Measurements from ENCODE around the gene RERE.
"Not testable (repeated sequence)": the region's sequence is repeated elsewhere in the genome, so short reads cannot be mapped to it uniquely, and the experiment has no call there.

The RERE gene

DNA sequence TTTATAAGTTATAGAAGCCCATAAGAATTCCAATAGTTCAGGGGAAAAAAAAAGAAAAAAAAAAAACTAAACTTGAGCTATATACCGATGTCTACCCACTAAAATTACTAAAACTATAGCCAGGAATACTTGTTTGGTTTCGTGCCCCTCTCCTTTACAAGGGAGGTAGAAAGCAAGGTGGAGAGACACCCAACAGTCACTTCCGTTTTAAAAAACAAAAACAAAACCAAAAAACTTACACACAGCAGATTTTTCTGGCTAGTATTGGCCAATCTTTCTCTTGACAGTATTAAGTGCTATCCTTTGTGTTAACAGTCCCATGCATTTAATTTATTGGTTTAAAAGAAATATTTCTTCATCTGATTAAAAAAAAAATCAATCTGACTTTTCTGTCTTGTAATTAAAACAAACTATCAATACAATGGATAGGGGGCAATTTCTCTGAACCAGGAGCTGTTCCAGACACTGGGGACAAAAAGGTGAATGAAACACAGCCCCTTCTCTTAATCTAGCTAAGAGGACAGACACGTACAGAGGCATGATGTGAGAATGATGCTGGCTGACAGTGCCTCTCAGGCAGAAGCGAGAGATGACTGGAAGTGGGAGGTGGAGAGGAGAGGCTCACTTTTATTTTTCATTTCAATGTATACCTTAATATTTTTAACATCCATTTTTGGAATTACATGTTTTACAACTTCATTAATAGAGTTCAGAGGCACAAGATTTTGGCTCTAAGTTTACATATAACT, 214.8 kb downstream of the RERE start:
- DNase-seq (ENCODE audit: low spot score) = no peak

DNA sequence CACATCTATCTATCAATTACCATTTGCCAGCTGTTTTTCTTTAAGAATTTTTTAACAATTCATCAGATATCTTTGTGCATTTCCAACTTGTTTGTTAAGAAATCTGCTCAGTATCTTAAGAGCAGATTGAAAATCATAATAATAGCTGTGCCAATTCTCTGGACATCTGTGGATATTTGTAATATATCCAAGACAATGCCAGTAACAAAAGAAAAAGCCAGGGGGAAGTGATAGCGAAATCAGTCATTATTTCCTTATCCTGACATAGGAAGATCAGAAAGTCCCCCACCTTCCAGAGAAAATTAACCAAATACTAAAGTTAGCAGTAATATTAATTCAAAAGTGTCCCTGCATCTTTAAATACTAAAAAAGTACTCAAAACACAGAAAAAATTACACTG, 217.1 kb downstream of the RERE start:
- no peak for DNase-seq (ENCODE audit: low spot score)

GRCh38 chr1:8599646-8600212, 217.7 kb downstream of the RERE start:
- DNase-seq (ENCODE audit: low spot score) = no peak

GRCh38 chr1:8598783-8599182, 218.7 kb downstream of the RERE start:
- DNase-seq (ENCODE audit: low spot score) = peak; percentile 40

GRCh38 chr1:8598060-8598724, 219.2 kb downstream of the RERE start:
- DNase-seq (ENCODE audit: low spot score) = peak; percentile 77

- DNase-seq (ENCODE audit: low spot score) = peak; percentile 14
Observed at GRCh38 chr1:8597455-8597854, 220.0 kb downstream of the RERE start.

DNA sequence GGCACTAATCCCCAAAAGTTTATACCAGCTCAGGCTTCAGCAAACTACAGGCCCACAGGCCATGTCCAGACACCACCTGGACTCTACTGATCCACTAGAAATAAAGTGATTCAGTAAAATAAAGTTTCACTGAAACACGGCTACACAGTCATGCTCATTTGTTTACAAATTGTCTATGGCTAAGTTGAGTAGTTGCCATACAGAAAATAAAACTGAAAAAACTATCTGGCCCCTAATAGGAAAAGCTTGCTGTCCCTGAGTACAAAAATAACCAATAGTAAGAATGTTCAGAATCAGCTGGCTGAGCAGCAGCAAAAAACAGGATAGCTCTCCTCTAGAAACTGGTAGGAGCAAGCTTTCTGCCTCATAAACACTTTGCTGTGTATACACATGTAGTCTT, 221.5 kb downstream of the RERE start:
- DNase-seq (ENCODE audit: low spot score) = no peak

GRCh38 chr1:8595332-8595731, 222.1 kb downstream of the RERE start:
- DNase-seq (ENCODE audit: low spot score) = no peak

GRCh38 chr1:8593292-8593691, 224.1 kb downstream of the RERE start:
- DNase-seq (ENCODE audit: low spot score) = not testable (repeated sequence)

DNA sequence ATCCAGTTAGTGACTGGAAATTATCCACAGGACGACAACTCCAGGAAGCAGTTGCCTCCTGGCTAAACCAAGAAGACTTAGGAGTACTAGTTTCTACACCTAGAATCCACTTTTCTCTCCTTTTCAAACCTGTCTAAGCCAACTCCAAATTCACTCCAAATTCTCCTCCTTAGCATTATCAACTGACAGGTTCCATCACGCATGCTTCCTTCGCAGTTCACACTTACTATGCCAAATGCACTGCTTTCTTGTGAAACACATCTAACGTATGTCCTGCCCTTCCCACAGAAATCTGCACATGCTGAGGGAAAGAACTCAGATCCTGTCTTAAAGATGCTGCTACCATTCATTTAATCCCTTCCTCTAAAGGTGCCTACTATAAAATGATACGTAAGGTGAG, 225.9 kb downstream of the RERE start:
- no peak for DNase-seq (ENCODE audit: low spot score)

GRCh38 chr1:8590721-8591351, 226.6 kb downstream of the RERE start:
- DNase-seq (ENCODE audit: low spot score) = peak; percentile 19

GRCh38 chr1:8589571-8589970, 227.9 kb downstream of the RERE start:
- no peak for DNase-seq (ENCODE audit: low spot score)

- DNase-seq (ENCODE audit: low spot score) = no peak
Observed at GRCh38 chr1:8587784-8588183, 229.7 kb downstream of the RERE start.

GRCh38 chr1:8586438-8586837, 231.0 kb downstream of the RERE start:
- DNase-seq (ENCODE audit: low spot score) = no peak

DNA sequence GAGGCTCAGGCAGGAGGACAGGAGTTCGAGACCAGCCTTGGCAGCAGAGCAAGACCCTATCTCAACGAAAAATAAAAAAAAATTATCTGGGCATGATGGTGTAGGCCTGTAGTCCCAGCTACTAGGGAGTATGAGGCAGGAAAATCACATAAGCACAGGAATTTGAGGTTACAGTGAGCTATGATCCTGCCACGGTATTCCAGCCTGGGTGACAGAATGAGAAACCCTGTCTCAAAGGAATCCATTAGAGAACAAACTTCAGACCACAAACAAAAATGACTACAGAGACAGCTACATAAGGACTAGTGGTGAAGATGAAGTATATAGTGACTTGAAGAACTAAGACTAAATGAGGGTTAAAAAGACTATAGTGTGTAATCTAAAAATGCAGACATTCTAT, 233.1 kb downstream of the RERE start:
- DNase-seq (ENCODE audit: low spot score) = no peak

DNA sequence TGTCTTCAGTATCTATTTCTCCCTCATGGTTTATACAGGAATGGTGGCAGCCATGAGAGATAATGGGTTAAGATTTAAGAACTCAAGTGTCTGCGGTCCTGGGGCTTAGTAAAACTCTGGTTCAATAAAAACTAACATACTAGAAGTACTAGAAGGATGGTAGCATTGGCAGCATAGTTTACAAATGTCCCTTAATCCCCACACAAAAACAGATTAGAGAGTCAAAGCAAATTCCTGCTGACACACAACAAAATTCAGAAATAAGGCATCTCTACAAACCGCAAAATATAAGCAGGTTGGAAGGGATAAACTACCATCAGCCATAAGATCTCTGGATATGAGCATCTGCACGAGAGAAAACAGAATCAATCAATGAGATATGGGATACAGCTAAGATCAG, 234.4 kb downstream of the RERE start:
- DNase-seq (ENCODE audit: low spot score) = no peak

DNA sequence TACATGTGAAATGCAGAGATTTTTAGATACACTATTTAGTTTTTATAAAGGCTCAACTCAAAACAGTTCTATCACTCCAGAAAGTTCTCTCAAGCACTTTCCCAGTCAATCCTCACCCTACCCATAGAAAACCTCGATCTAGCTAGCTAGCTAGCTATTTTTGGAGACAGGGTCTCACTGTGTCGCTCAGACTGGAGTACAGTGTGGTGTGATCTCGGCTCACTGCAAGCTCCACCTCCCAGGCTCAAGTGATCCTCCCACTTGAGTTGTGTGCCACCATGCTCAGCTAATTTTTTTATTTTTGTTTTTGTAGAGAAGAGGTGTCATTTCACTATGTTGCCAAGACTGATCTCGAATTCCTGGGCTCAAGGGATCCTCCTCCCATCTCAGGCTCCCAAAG, 236.9 kb downstream of the RERE start:
- no peak for DNase-seq (ENCODE audit: low spot score)

- DNase-seq (ENCODE audit: low spot score) = no peak
Observed at GRCh38 chr1:8578936-8579335, 238.5 kb downstream of the RERE start.

DNA sequence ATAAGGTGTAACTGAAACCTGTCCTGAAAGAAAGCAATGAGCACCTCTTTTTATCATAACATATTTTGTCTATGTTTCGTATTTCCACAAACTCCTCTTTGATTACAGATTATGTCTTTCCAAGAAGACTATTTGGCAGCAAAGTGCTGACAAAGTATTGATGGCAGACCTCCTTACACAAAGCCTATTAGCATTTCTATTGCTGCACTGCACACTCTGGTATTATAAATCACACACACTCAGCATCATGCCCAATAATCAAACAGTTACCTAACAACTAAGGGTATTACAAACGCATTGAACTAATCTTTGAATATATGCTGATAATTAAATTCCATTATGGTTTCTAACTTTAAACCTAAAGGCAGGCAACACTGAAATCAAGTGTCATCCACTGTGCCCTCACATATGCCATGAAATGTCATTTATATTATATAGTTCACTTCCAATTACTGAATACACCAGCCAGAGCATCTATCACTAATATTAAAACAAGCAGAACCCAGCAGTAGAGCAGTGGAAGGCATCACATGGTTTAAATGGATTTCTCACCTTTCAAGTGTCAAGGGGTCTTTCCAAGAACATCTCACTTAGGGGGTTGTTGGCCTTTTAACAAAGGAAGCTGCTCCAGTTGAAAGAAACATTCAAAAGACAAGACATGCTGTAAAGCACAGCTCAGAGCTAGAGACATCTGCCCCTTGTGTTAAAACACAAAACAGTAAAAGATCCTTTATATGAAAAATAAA, 239.1 kb downstream of the RERE start:
- no peak for DNase-seq (ENCODE audit: low spot score)

- DNase-seq (ENCODE audit: low spot score) = no peak
Observed at GRCh38 chr1:8574985-8575384, 242.5 kb downstream of the RERE start.

- no peak for DNase-seq (ENCODE audit: low spot score)
Observed at GRCh38 chr1:8572106-8572505, 245.3 kb downstream of the RERE start.
